GM20000 (cell line): ENCODE results near the gene SOS1.
A peak's percentile ranks its signal among the peaks of the same experiment; 100 is the strongest.
"Not testable (repeated sequence)": the region's sequence is repeated elsewhere in the genome, so short reads cannot be mapped to it uniquely, and the experiment has no call there.

ENCODE experiments used
- DNase-seq: peaks from one replicate; pipeline ENCODE4 v3.0.0; 2012; ENCODE audit warnings: low spot score
- TF ChIP-seq, protein P1 (sequence below): IDR thresholded peaks from 2 replicates; pipeline ENCODE4 v1.5.1; 2012; ENCODE audit warnings: mild to moderate bottlenecking, control low read depth; ENCODE audit errors: extremely low read depth, missing control alignments

SOS1 gene

DNA sequence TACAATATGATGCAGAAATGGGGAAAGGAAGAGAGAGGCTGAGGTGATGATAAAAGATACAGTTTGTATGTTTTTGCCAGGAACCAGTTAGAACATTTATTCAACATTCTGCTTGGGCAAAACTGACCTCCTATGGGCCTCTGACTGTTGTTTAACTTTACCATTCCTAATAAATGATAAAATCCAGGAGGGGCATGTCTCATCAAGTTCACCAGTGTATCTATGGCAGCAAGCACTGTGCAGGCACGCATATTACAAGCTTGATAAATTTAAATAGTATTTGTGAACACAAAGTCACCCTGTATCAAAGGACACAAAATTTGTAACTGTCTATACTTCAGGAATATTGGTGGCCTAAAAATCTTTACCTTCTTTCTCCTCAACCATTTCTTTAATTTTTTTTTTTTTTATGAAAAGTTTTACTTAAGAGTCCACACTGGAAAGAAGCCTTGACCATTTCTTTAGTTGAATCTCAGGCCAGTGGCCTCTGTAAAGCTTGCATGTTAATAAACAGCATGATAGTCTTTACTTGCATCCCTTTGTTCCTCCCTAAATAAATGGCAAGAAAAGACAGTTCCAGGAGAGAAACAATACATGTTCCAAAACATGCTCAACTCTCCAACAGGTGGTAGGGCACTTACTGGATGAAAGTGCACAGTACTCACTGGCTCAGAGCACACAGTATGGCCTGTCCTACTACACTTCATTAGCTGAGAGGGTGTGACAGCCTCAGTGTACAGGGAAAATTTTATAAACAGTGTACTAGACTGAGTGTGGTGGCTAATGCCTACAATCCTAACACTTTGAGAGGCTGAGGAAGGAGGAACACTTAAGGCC is 52.3 kb downstream of the SOS1 start:
- TF ChIP-seq, protein P1, sequence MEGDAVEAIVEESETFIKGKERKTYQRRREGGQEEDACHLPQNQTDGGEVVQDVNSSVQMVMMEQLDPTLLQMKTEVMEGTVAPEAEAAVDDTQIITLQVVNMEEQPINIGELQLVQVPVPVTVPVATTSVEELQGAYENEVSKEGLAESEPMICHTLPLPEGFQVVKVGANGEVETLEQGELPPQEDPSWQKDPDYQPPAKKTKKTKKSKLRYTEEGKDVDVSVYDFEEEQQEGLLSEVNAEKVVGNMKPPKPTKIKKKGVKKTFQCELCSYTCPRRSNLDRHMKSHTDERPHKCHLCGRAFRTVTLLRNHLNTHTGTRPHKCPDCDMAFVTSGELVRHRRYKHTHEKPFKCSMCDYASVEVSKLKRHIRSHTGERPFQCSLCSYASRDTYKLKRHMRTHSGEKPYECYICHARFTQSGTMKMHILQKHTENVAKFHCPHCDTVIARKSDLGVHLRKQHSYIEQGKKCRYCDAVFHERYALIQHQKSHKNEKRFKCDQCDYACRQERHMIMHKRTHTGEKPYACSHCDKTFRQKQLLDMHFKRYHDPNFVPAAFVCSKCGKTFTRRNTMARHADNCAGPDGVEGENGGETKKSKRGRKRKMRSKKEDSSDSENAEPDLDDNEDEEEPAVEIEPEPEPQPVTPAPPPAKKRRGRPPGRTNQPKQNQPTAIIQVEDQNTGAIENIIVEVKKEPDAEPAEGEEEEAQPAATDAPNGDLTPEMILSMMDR = no peak
- no peak for DNase-seq

DNA sequence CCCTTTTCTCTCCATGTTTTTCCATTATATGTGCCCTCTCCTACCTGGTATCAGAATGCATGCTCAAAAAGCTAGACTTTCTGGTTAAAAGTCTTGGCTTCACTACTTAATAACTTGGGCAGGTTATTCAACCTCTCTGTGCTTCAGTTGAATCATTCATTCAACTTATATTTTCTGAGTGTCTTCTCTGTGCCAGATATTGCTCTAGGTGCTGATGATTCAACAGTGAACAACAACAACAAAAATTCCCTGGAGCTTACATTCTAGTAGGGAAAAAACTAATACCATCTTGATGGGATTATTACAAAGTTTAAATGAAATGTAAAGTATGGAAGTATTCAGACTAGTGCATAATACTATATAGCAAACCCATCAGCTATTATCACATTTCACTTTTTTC is 55.2 kb downstream of the SOS1 start:
- TF ChIP-seq, protein P1 = no peak
- DNase-seq = no peak

DNA sequence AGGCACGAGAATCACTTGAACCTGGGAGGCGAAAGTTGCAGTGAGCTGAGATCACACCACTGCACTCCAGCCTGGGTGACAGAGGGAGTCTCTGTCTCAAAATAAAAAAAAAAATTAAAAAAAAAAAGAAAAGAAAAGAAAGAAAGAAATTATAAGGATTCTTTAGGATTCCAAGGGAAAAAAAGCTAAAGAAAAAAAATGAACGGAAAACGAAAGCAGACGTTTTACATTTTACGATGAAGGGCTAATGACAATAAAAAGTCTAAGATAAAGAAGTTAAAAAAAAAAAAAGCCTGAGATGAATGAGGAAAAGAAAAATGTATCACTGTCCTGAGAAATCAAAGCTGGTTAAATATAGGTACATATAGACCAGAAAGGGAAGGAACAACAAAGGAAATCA is 58.5 kb downstream of the SOS1 start:
- no peak for DNase-seq
- TF ChIP-seq, protein P1 = no peak

DNA sequence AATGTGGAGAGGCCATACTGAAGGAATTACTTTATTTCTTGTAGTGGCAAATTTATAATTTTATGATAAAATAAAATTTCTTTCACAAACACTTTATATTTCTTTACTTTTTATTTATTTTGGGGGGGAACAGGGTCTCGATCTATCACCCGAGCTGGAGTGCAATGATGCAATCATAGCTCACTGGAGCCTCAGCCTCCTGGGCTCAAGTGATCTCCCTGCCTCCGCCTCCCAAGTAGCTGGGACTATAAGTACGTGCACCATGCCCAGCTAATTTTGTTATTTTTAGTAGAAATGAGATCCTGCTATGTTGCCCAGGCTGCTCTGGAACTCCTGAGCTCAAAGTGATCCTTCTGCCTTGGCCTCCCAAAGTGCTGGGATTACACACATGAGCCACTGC is 59.6 kb downstream of the SOS1 start:
- TF ChIP-seq, protein P1 = no peak
- no peak for DNase-seq

DNA sequence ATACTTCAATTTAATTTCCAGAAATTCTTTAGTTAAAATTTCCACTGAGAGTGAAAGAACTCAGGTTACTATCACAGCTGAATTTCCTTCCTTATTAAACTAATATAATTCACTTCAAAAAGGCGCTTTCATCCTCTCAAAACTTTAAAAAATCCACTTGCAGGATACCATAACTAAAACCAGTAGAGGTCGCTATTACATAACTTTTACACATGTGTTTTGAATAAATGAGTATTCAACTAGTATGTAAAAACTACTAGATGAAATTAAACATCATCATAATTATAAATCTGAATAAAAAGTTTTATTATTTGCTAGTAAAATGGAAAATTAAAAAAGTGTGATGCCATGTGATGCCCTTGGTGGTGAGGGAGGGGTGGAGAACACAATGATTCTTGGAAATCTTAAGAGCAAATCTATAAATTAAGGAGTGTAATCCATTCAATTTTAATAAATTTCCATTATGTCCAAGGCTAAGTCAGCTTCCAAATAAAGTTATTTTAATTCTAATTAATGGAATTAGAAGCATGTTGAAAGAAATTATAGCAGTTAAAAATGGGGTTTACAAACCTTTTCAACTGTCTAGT is 61.4 kb downstream of the SOS1 start:
- DNase-seq = peak; percentile 21
- TF ChIP-seq, protein P1 = peak; percentile 25

DNA sequence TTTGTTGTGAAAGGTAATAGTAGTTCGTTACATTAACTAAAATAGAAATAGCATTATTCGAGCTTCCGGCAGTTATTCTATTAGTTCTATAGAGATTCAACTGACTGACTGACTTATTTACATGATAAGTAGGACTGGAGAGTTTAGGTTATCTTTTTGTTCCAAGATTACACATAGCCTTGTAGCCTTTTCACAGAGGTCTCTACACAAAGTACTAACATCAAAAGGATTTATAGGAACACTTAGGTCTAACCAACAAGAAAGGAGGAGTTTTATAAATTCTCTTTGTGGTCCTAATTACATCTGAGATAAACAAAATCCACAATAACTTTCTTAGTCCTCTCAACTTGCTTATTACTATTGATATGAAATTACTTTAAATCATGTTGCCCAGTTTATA is 62.8 kb downstream of the SOS1 start:
- TF ChIP-seq, protein P1 = no peak
- no peak for DNase-seq

DNA sequence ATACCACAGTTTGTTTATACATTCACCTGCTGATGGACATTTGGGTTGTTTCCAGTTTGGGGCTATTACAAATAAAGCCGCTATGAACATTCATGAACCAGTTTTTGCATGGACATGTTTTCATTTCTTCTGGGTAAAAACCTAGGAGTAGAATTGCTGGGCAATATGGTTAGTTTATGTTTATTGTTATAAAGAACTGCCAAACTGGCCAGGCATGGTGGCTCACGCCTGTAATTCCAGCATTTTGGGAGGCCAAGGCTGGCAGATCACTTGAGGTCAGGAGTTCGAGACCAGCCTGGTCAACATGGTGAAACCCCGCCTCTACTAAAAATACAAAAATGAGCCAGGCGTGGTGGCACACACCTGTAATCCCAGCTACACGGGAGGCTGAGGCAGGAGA is 68.2 kb downstream of the SOS1 start:
- DNase-seq = not testable (repeated sequence)

DNA sequence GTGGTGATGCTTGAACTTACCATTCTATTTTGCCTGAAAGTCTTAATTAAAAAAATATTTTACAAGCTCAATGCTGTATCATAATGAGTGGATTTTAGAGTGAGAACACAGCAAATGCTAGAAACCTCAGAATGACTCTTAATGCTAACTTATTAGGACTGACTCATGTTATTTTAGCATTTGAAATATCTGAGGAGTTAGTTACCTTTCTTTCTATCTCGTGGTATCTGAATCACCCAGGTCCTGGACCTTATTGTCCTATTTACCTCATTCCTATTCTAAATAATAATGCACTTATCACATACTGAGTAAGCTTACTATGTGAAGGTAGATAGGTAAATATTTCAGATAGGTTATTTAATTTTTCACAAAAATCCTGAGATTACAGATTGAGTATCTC is 70.7 kb downstream of the SOS1 start:
- DNase-seq = no peak
- TF ChIP-seq, protein P1 = no peak
